Prostate gland (tissue), 2 donors: ENCODE data around the gene BRD3OS. TPM values are rescaled to one million over a fixed set of nuclear protein-coding genes. Genes with fewer than 3 reads are reported as not detected.
"Not testable (repeated sequence)": the region's sequence is repeated elsewhere in the genome, so short reads cannot be mapped to it uniquely, and the experiment has no call there.

Experiments
- DNase-seq: peaks from one replicate; pipeline ENCODE4 v3.0.0-alpha.2; 2019; ENCODE audit warnings: low spot score
- H3K27ac ChIP-seq, 2 donors: fragments of 200-600 bp; sonication (generic); 2 replicates each; pipeline ENCODE4 v1.5.1; 2017 to 2019
- H3K27me3 ChIP-seq: fragments of 200-600 bp; sonication (generic); replicated peaks from 2 replicates; pipeline ENCODE4 v1.5.1; 2019; ENCODE audit not compliant: insufficient read depth
- H3K36me3 ChIP-seq, 2 donors: fragments of 200-600 bp; sonication (generic); 1 replicate in 1 of 2; 2 replicates in 1 of 2; pipeline versions ENCODE4 v1.5.1 to v1.8.1; 2017 to 2019
- H3K4me1 ChIP-seq: fragments of 200-600 bp; sonication (generic); replicated peaks from 2 replicates; pipeline ENCODE4 v1.5.1; 2019
- H3K4me3 ChIP-seq, 2 donors: fragments of 200-600 bp; sonication (generic); 2 replicates each; pipeline ENCODE4 v1.5.1; 2017 to 2019
- H3K9me3 ChIP-seq: fragments of 200-600 bp; sonication (generic); 2 replicates; pipeline ENCODE4 v1.5.1; 2017
- POLR2A ChIP-seq: fragments of 450-650 bp; IDR thresholded peaks from one replicate; pipeline ENCODE4 v1.6.1; 2016; ENCODE audit warnings: antibody characterized with exemption, mild to moderate bottlenecking
- POLR2AphosphoS5 ChIP-seq: sonication (generic); formaldehyde crosslinking; IDR thresholded peaks from one replicate; pipeline ENCODE4 v1.6.1; 2017; ENCODE audit warnings: antibody characterized with exemption
- WGBS: methylation state at CpG from one replicate; pipeline ENCODE4 v1.1.5; 2018; 5-methylcytosine and 5-hydroxymethylcytosine counted together
- intact Hi-C: fragments of 100-400 bp; cut with DNase I; formaldehyde crosslinking; loops from one replicate; pipeline ENCODE4 v1.14.2; 2022
- total RNA-seq, 2 donors: library from RNA; depleted of rRNA; stranded (reverse); fragments of >200 nt; gene quantifications; one replicate each; pipeline ENCODE4 v1.1.0, GENCODE V29; 2016
- TF ChIP-seq, protein P1 (sequence below), 4 experiments: fragments of 200-600 bp in 2 of 4; fragments of 450-650 bp in 2 of 4; sonication (generic) in 2 of 4; IDR thresholded peaks; 1 replicate in 3 of 4; 2 replicates in 1 of 4; pipeline ENCODE4 v1.5.1; 2016 to 2019; ENCODE audit warnings: antibody characterized with exemption in 4 of 4, mild to moderate bottlenecking in 2 of 4, moderate library complexity in 2 of 4

The BRD3OS gene
- total RNA-seq, 2 donors from 2014 or later = 16.2 to 30.1 TPM

DNA sequence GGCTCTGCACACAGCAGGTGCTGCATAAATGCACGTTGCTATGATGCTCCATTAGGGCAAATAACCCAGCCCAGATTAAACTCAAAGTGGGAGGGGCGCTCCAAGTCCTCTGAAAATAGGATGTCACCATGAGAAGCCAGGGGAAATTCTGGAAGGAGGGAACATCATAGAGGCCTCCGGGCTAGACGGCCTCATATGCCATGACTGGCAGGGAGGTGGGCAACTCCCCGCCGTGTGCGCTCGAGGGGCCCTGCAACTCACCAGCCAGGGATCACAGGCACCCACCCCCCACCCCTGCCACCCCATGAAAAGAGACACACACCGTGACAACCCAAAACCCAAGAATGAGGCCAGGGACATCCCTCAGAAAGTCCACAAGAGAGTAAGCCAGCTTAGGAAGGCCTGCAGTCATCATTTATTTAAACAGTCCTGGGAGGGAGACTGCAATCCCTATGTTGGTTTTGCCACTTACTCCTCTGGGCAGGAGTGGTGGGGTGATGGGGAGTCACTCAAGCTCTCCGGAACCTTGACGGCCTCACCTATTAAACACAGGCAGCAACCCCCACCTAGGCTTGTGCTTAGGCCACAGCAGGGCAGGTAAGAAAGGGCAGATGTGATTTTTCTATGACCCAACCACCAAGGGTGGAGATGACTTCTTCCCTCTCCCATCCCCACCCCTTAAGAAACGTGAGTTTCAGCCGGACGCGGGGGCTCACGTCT is 37.2 kb upstream of the BRD3OS start:
- intact Hi-C loops = no loop called here
- no peak for DNase-seq
- H3K9me3 ChIP-seq = no peaks in the 10 kb centered on the region
- no peaks in the 10 kb centered on the region for H3K27me3 ChIP-seq
- H3K4me3 ChIP-seq = no peak overlapping the region
- H3K4me1 ChIP-seq = no peaks in the 10 kb centered on the region
- no peak overlapping the region for H3K27ac ChIP-seq
- TF ChIP-seq, protein P1, sequence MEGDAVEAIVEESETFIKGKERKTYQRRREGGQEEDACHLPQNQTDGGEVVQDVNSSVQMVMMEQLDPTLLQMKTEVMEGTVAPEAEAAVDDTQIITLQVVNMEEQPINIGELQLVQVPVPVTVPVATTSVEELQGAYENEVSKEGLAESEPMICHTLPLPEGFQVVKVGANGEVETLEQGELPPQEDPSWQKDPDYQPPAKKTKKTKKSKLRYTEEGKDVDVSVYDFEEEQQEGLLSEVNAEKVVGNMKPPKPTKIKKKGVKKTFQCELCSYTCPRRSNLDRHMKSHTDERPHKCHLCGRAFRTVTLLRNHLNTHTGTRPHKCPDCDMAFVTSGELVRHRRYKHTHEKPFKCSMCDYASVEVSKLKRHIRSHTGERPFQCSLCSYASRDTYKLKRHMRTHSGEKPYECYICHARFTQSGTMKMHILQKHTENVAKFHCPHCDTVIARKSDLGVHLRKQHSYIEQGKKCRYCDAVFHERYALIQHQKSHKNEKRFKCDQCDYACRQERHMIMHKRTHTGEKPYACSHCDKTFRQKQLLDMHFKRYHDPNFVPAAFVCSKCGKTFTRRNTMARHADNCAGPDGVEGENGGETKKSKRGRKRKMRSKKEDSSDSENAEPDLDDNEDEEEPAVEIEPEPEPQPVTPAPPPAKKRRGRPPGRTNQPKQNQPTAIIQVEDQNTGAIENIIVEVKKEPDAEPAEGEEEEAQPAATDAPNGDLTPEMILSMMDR (IDR thresholded peaks at IDR 0.05) = no peak
- TF ChIP-seq POLR2AphosphoS5 (no peak), POLR2A (no peak)
- H3K36me3 ChIP-seq = no peaks in the 10 kb centered on the region
- 87% methylated on average over 16 of the region's 16 CpGs for WGBS

GRCh38 chr9:133988771-133989170 is 36.5 kb upstream of the BRD3OS start:
- H3K9me3 ChIP-seq, H3K27ac ChIP-seq, DNase-seq, H3K4me3 ChIP-seq, H3K4me1 ChIP-seq, H3K36me3 ChIP-seq, H3K27me3 ChIP-seq, intact Hi-C loops: not testable (repeated sequence)
- 84% methylated on average over 14 of the region's 14 CpGs for WGBS

DNA sequence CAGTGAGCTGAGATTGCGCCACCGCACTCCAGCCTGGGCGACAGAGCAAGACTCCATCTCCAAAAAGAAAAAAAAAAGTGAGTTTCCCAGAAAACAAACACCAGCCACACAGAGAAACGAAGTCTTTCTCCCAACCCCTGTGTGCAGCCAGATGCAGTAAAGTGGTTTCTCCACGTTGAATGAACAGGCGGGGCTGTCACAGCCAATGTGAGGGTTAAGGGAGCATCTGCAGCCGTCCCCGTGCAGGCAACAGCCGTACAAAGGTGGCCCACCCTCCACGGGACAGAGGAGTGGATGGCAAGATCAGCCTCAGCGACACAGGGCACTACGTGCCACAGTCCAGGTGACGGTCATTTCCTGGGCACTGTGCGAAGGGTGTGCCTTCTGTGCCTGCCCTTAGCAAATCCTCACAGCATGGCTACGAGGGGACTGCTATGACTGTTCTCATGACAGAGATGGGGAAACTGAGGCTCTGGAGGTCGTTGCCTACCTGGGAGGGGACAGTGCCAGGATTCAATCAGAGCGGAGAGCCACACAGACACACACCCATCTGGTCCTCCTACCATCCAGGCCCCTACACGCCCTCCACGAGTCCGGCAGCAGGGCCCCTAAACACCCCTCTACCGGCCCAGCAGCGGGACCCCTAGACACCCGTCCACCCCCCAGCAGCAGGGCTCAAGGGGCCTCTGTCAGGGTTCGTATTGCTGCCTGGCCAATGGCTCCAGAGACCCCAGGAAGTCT is 35.5 kb upstream of the BRD3OS start:
- H3K4me1 ChIP-seq = no peaks in the 10 kb centered on the region
- H3K27ac ChIP-seq = no peak overlapping the region

GRCh38 chr9:133990366-133991213 is 34.7 kb upstream of the BRD3OS start:
- H3K4me3 ChIP-seq = peak overlapping the region; percentile 56 to 68
- no peak for DNase-seq
- H3K9me3 ChIP-seq = no peaks in the 10 kb centered on the region
- intact Hi-C loops = no loop called here
- no peaks in the 10 kb centered on the region for H3K4me1 ChIP-seq
- no peaks in the 10 kb centered on the region for H3K36me3 ChIP-seq
- no peaks in the 10 kb centered on the region for H3K27me3 ChIP-seq
- TF ChIP-seq POLR2A (no peak), POLR2AphosphoS5 (no peak)
- TF ChIP-seq, protein P1 (IDR thresholded peaks at IDR 0.05) = no peak
- peak overlapping the region; percentile 58 to 89 for H3K27ac ChIP-seq
- WGBS = 26% methylated on average over 28 of the region's 31 CpGs

More for the DNA sequence above, 35.5 kb upstream of the BRD3OS start:
- Histone ChIP-seq H3K9me3 (no peaks in the 10 kb centered on the region), H3K4me3 (no peak overlapping the region), H3K27me3 (no peaks in the 10 kb centered on the region), H3K36me3 (no peaks in the 10 kb centered on the region)
- DNase-seq = no peak
- intact Hi-C loops = no loop called here
- 77% methylated on average over 23 of the region's 24 CpGs for WGBS
- TF ChIP-seq, protein P1 (IDR thresholded peaks at IDR 0.05) = no peak
- TF ChIP-seq POLR2AphosphoS5 (no peak), POLR2A (no peak)

DNA sequence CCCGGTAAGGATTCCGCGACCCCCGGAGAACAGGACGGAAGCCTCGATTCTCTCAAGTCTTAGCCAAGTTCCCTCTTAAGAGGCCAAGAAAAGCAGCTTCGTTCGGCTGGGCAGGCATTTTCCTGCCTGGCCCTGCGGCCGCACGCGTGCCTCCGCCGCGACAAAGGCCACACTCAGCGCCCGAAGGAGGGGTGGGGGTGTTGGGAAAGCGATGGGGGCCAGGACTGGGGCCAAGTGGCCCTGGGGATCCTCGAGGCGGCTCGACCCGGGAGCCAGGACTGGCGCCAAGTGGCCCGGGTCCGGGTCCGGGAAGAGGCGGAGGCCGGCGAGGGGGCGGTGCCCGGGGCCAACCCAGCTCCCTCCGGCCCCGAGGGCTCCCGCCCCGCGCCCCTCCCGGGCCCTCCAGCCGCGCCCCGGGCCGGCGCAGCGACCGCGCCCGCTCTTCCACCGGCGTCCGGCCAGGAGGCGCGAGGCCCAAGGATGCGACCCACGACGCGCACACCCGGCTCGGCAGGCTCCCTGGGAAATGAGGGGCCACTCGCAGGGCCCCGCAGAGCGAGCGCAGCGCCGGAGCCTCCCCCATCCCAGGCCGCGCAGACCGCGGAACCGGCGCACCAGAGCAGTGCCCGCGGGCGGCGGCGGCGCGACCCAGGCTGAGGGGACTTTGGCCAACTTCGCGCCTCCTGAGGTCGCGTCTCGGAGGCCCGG is 33.9 kb upstream of the BRD3OS start:
- peak overlapping the region; percentile 56 to 68 for H3K4me3 ChIP-seq
- no peaks in the 10 kb centered on the region for H3K4me1 ChIP-seq
- no peaks in the 10 kb centered on the region for H3K27me3 ChIP-seq
- 0% methylated on average over 24 of the region's 82 CpGs for WGBS
- intact Hi-C loops = no loop called here
- TF ChIP-seq, protein P1 (IDR thresholded peaks at IDR 0.05) = no peak
- TF ChIP-seq POLR2AphosphoS5 (no peak), POLR2A (no peak)
- no peaks in the 10 kb centered on the region for H3K9me3 ChIP-seq
- H3K36me3 ChIP-seq = no peaks in the 10 kb centered on the region
- no peak for DNase-seq
- peak overlapping the region; percentile 58 to 89 for H3K27ac ChIP-seq
